ENCODE measurements around the gene ARHGAP6. TPM values are rescaled to one million over a fixed set of nuclear protein-coding genes. Genes with fewer than 3 reads are reported as not detected.

The ARHGAP6 gene
- total and polyA plus RNA-seq, 9 of the 15 experiments (the other 6 are each of a cell fraction or from before 2014, with no cell fraction given): 12.5 to 63.6 (median 41.8) TPM

- TF ChIP-seq ZNF75A (CRISPR knock-in tag; IDR thresholded peaks at IDR 0.05) (no peak), ELK1 (CRISPR knock-in tag; IDR thresholded peaks at IDR 0.05) (no peak), ZNF347 (CRISPR knock-in tag; IDR thresholded peaks at IDR 0.05; ENCODE audit: low read depth) (no peak), ZC3H11A (IDR thresholded peaks at IDR 0.05; ENCODE audit: low read depth, low read length) (no peak), ARID3A (IDR thresholded peaks at IDR 0.05; ENCODE audit: borderline replicate concordance, low read depth, low read length) (peak; percentile 36; the same call in 1 of the 2 replicates), ZNF778 (CRISPR knock-in tag; IDR thresholded peaks at IDR 0.05) (no peak), EGR1 (conservative IDR thresholded peaks at IDR 0.05) (no peak; the same call in 1 of the 2 replicates), NFE2L1 (tag; IDR thresholded peaks at IDR 0.05; ENCODE audit: borderline replicate concordance, low read depth) (no peak), HES1 (IDR thresholded peaks at IDR 0.05; ENCODE audit: low read depth) (peak; percentile 46; the same call in 1 of the 2 replicates), ZBTB26 (CRISPR knock-in tag; IDR thresholded peaks at IDR 0.05) (no peak), ZZZ3 (IDR thresholded peaks at IDR 0.05) (no peak), HMG20B (CRISPR knock-in tag; IDR thresholded peaks at IDR 0.05) (no peak), SLC30A9 (CRISPR knock-in tag; IDR thresholded peaks at IDR 0.05) (no peak), REST (IDR thresholded peaks at IDR 0.05; ENCODE audit: borderline replicate concordance) (peak; percentile 92), REST (CRISPR knock-in tag; IDR thresholded peaks at IDR 0.05; ENCODE audit: low read depth) (peak; percentile 84)
Observed at GRCh38 chrX:11461201-11462001, 204.3 kb downstream of the ARHGAP6 start (continued).
